Measurements from ENCODE around the gene CRYBG2. TPM values are rescaled to one million over a fixed set of nuclear protein-coding genes. Genes with fewer than 3 reads are reported as not detected.
"Not testable (repeated sequence)": the region's sequence is repeated elsewhere in the genome, so short reads cannot be mapped to it uniquely, and the experiment has no call there.

CRYBG2 gene
- total RNA-seq, 1 donor from 2014 or later, result 3.0 TPM

GRCh38 chr1:26296340-26297056 is 57.4 kb downstream of the CRYBG2 start:
- Histone ChIP-seq H3K4me2 (no peak overlapping the region), H3K9me3 (ENCODE audit: low read depth) (no peaks in the 10 kb centered on the region), H3K27me3 (no peaks in the 10 kb centered on the region), H3F3A (ENCODE audit: low read depth) (no peaks in the 10 kb centered on the region), H3K9ac (no peak overlapping the region), H3K27ac (no peak overlapping the region), H2AFZ (replicated peaks) (no peak overlapping the region), H4K20me1 (ENCODE audit: low read depth) (no peaks in the 10 kb centered on the region), H3K4me1 (no peaks in the 10 kb centered on the region), H3K4me3 (no peak overlapping the region), H3K36me3 (no peaks in the 10 kb centered on the region), H3K79me2 (ENCODE audit: low read depth) (no peaks in the 10 kb centered on the region)
- Mint-ChIP-seq H3K9me3 (no peaks in the 10 kb centered on the region), H3K36me3 (peaks cover 9% of the 10 kb centered on the region), H3K27me3 (ENCODE audit: insufficient read depth, low read depth) (peaks cover 12% of the 10 kb centered on the region), H3K4me3 (peak overlapping the region; percentile 72), H3K4me1 (peaks cover 9% of the 10 kb centered on the region), H3K27ac (peak overlapping the region; percentile 78)
- no peak for DNase-seq (ENCODE audit: low spot score)
- TF ChIP-seq EZH2 (IDR thresholded peaks at IDR 0.05), result no peak

GRCh38 chr1:26295194-26296138 is 58.5 kb downstream of the CRYBG2 start:
- Histone ChIP-seq H3F3A (ENCODE audit: low read depth) (no peaks in the 10 kb centered on the region), H4K20me1 (ENCODE audit: low read depth) (no peaks in the 10 kb centered on the region), H3K4me2 (no peak overlapping the region), H3K9ac (no peak overlapping the region), H3K4me1 (peaks cover 9% of the 10 kb centered on the region), H3K4me3 (no peak overlapping the region), H3K79me2 (ENCODE audit: low read depth) (no peaks in the 10 kb centered on the region), H3K27ac (no peak overlapping the region), H3K36me3 (no peaks in the 10 kb centered on the region), H3K9me3 (ENCODE audit: low read depth) (no peaks in the 10 kb centered on the region), H2AFZ (replicated peaks) (no peak overlapping the region), H3K27me3 (no peaks in the 10 kb centered on the region)
- H3K9me3 Mint-ChIP-seq, result no peaks in the 10 kb centered on the region
- no peak overlapping the region for H3K27ac Mint-ChIP-seq
- H3K27me3 Mint-ChIP-seq (ENCODE audit: insufficient read depth, low read depth), result peaks cover 13% of the 10 kb centered on the region
- DNase-seq (ENCODE audit: low spot score), result no peak
- TF ChIP-seq EZH2phosphoT487 (IDR thresholded peaks at IDR 0.05) (no peak), EZH2 (IDR thresholded peaks at IDR 0.05) (no peak), CTCF (IDR thresholded peaks at IDR 0.05) (no peak)
- H3K4me3 Mint-ChIP-seq, result no peak overlapping the region
- H3K4me1 Mint-ChIP-seq, result peaks cover 19% of the 10 kb centered on the region
- H3K36me3 Mint-ChIP-seq, result peaks cover 9% of the 10 kb centered on the region

GRCh38 chr1:26293911-26294463 is 59.9 kb downstream of the CRYBG2 start:
- Histone ChIP-seq H4K20me1 (ENCODE audit: low read depth) (no peaks in the 10 kb centered on the region), H3K79me2 (ENCODE audit: low read depth) (no peaks in the 10 kb centered on the region), H3K4me2 (no peak overlapping the region), H3K4me3 (no peak overlapping the region), H3K4me1 (peaks cover 21% of the 10 kb centered on the region), H3K9me3 (ENCODE audit: low read depth) (no peaks in the 10 kb centered on the region), H3K27me3 (no peaks in the 10 kb centered on the region), H3K36me3 (no peaks in the 10 kb centered on the region), H3F3A (ENCODE audit: low read depth) (no peaks in the 10 kb centered on the region), H3K27ac (no peak overlapping the region), H3K9ac (no peak overlapping the region), H2AFZ (replicated peaks) (no peak overlapping the region)
- Mint-ChIP-seq H3K9me3 (no peaks in the 10 kb centered on the region), H3K27ac (no peak overlapping the region), H3K4me1 (peaks cover 33% of the 10 kb centered on the region), H3K4me3 (no peak overlapping the region), H3K36me3 (peaks cover 9% of the 10 kb centered on the region), H3K27me3 (ENCODE audit: insufficient read depth, low read depth) (peaks cover 12% of the 10 kb centered on the region)
- TF ChIP-seq EZH2 (IDR thresholded peaks at IDR 0.05) (no peak), CTCF (IDR thresholded peaks at IDR 0.05) (no peak), EZH2phosphoT487 (IDR thresholded peaks at IDR 0.05) (no peak)
- no peak for DNase-seq (ENCODE audit: low spot score)

GRCh38 chr1:26292735-26293134 is 61.2 kb downstream of the CRYBG2 start:
- Mint-ChIP-seq H3K4me1 (peaks cover 45% of the 10 kb centered on the region), H3K27me3 (ENCODE audit: insufficient read depth, low read depth) (peaks cover 12% of the 10 kb centered on the region)
- not testable (repeated sequence) for H3K4me3 Mint-ChIP-seq; H4K20me1 ChIP-seq (ENCODE audit: low read depth); H2AFZ ChIP-seq (replicated peaks); DNase-seq (ENCODE audit: low spot score); H3F3A ChIP-seq (ENCODE audit: low read depth); H3K36me3 Mint-ChIP-seq; H3K9me3 ChIP-seq (ENCODE audit: low read depth); H3K9me3 Mint-ChIP-seq; H3K36me3 ChIP-seq; H3K27me3 ChIP-seq; H3K79me2 ChIP-seq (ENCODE audit: low read depth); H3K4me2 ChIP-seq; H3K27ac Mint-ChIP-seq; H3K9ac ChIP-seq; H3K27ac ChIP-seq; H3K4me3 ChIP-seq
- peaks cover 22% of the 10 kb centered on the region for H3K4me1 ChIP-seq

All from neural progenitor cell (in vitro differentiated cells).